ENCODE data around the gene GRK5.

The GRK5 gene

GRCh38 chr10:119340893-119341458 lies 133.6 kb downstream of the GRK5 start:
- Histone ChIP-seq H3K9ac (ENCODE audit: low read length) (no peak overlapping the region), H3K4me1 (ENCODE audit: control insufficient read depth, low read depth, low read length) (no peaks in the 10 kb centered on the region), H2BK5ac (ENCODE audit: low read length) (no peak overlapping the region), H3K36me3 (ENCODE audit: control insufficient read depth, insufficient read depth, low read length) (no peaks in the 10 kb centered on the region), H3K23ac (ENCODE audit: low read length) (no peak overlapping the region), H3K27me3 (ENCODE audit: insufficient read depth, low read length, poor library complexity) (no peaks in the 10 kb centered on the region), H3K4me2 (ENCODE audit: low read length) (no peak overlapping the region), H3K4me3 (ENCODE audit: low read length) (no peak overlapping the region), H3K18ac (ENCODE audit: low read length) (no peak overlapping the region), H4K8ac (ENCODE audit: low read depth, low read length) (no peak overlapping the region), H3K27ac (ENCODE audit: low read depth, low read length) (no peak overlapping the region), H3K79me1 (ENCODE audit: low read length) (no peaks in the 10 kb centered on the region), H4K5ac (ENCODE audit: low read length) (no peak overlapping the region), H3K56ac (ENCODE audit: low read length) (no peak overlapping the region), H2AK5ac (ENCODE audit: low read length) (no peak overlapping the region), H2BK120ac (ENCODE audit: low read depth, low read length) (no peak overlapping the region), H3K4ac (ENCODE audit: low read depth, low read length) (no peak overlapping the region), H2BK15ac (replicated peaks; ENCODE audit: low read depth) (no peak overlapping the region), H3K79me2 (ENCODE audit: control insufficient read depth, insufficient read depth, low read length) (no peaks in the 10 kb centered on the region)
- no peak for DNase-seq
- WGBS (ENCODE audit: extremely low coverage, insufficient coverage, low lambda C conversion rate): no CpG with 5 or more reads among the region's 10 CpGs

- no CpG with 5 or more reads among the region's 15 CpGs for WGBS (ENCODE audit: extremely low coverage, insufficient coverage, low lambda C conversion rate)
- Histone ChIP-seq H3K79me2 (ENCODE audit: control insufficient read depth, insufficient read depth, low read length) (no peaks in the 10 kb centered on the region), H4K5ac (ENCODE audit: low read length) (no peak overlapping the region), H2BK15ac (replicated peaks; ENCODE audit: low read depth) (no peak overlapping the region), H3K18ac (ENCODE audit: low read length) (no peak overlapping the region), H3K4me3 (ENCODE audit: low read length) (no peak overlapping the region), H2BK5ac (ENCODE audit: low read length) (no peak overlapping the region), H4K8ac (ENCODE audit: low read depth, low read length) (no peak overlapping the region), H3K4me2 (ENCODE audit: low read length) (no peak overlapping the region), H3K27me3 (ENCODE audit: insufficient read depth, low read length, poor library complexity) (no peaks in the 10 kb centered on the region), H3K79me1 (ENCODE audit: low read length) (no peaks in the 10 kb centered on the region), H3K4ac (ENCODE audit: low read depth, low read length) (no peak overlapping the region), H3K56ac (ENCODE audit: low read length) (no peak overlapping the region), H3K27ac (ENCODE audit: low read depth, low read length) (no peak overlapping the region), H3K9ac (ENCODE audit: low read length) (no peak overlapping the region), H2AK5ac (ENCODE audit: low read length) (no peak overlapping the region), H3K4me1 (ENCODE audit: control insufficient read depth, low read depth, low read length) (no peaks in the 10 kb centered on the region), H3K36me3 (ENCODE audit: control insufficient read depth, insufficient read depth, low read length) (no peaks in the 10 kb centered on the region), H2BK120ac (ENCODE audit: low read depth, low read length) (no peak overlapping the region), H3K23ac (ENCODE audit: low read length) (no peak overlapping the region)
- peak; percentile 38 for DNase-seq
These were observed 134.3 kb downstream of the GRK5 start for GRCh38 chr10:119341459-119342301.

GRCh38 chr10:119342335-119342734 lies 135.0 kb downstream of the GRK5 start:
- Histone ChIP-seq H3K27ac (ENCODE audit: low read depth, low read length) (no peak overlapping the region), H3K4me1 (ENCODE audit: control insufficient read depth, low read depth, low read length) (no peaks in the 10 kb centered on the region)
- WGBS (ENCODE audit: extremely low coverage, insufficient coverage, low lambda C conversion rate): no CpG with 5 or more reads among the region's 9 CpGs

GRCh38 chr10:119343011-119343601 lies 135.7 kb downstream of the GRK5 start:
- Histone ChIP-seq H3K4me3 (ENCODE audit: low read length) (no peak overlapping the region), H3K18ac (ENCODE audit: low read length) (no peak overlapping the region), H2BK5ac (ENCODE audit: low read length) (no peak overlapping the region), H3K4me2 (ENCODE audit: low read length) (no peak overlapping the region), H2AK5ac (ENCODE audit: low read length) (no peak overlapping the region), H3K23ac (ENCODE audit: low read length) (no peak overlapping the region), H3K4me1 (ENCODE audit: control insufficient read depth, low read depth, low read length) (no peaks in the 10 kb centered on the region), H3K36me3 (ENCODE audit: control insufficient read depth, insufficient read depth, low read length) (no peaks in the 10 kb centered on the region), H3K27ac (ENCODE audit: low read depth, low read length) (no peak overlapping the region), H3K4ac (ENCODE audit: low read depth, low read length) (no peak overlapping the region), H3K79me1 (ENCODE audit: low read length) (no peaks in the 10 kb centered on the region), H4K8ac (ENCODE audit: low read depth, low read length) (no peak overlapping the region), H3K9ac (ENCODE audit: low read length) (no peak overlapping the region), H3K27me3 (ENCODE audit: insufficient read depth, low read length, poor library complexity) (no peaks in the 10 kb centered on the region), H2BK120ac (ENCODE audit: low read depth, low read length) (no peak overlapping the region), H3K56ac (ENCODE audit: low read length) (no peak overlapping the region), H2BK15ac (replicated peaks; ENCODE audit: low read depth) (no peak overlapping the region), H3K79me2 (ENCODE audit: control insufficient read depth, insufficient read depth, low read length) (no peaks in the 10 kb centered on the region), H4K5ac (ENCODE audit: low read length) (no peak overlapping the region)
- no CpG with 5 or more reads among the region's 9 CpGs for WGBS (ENCODE audit: extremely low coverage, insufficient coverage, low lambda C conversion rate)
- DNase-seq: no peak

More at GRCh38 chr10:119342335-119342734, 135.0 kb downstream of the GRK5 start:
- H2BK120ac ChIP-seq (ENCODE audit: low read depth, low read length): no peak overlapping the region
- no peak overlapping the region for H4K8ac ChIP-seq (ENCODE audit: low read depth, low read length)
- H3K36me3 ChIP-seq (ENCODE audit: control insufficient read depth, insufficient read depth, low read length): no peaks in the 10 kb centered on the region
- no peak overlapping the region for H3K4me2 ChIP-seq (ENCODE audit: low read length)
- H2BK5ac ChIP-seq (ENCODE audit: low read length): no peak overlapping the region
- no peaks in the 10 kb centered on the region for H3K79me1 ChIP-seq (ENCODE audit: low read length)
- H3K79me2 ChIP-seq (ENCODE audit: control insufficient read depth, insufficient read depth, low read length): no peaks in the 10 kb centered on the region
- no peak overlapping the region for H3K4ac ChIP-seq (ENCODE audit: low read depth, low read length)
- DNase-seq: no peak
- H2BK15ac ChIP-seq (replicated peaks; ENCODE audit: low read depth): no peak overlapping the region
- H3K56ac ChIP-seq (ENCODE audit: low read length): no peak overlapping the region
- no peak overlapping the region for H3K4me3 ChIP-seq (ENCODE audit: low read length)
- no peak overlapping the region for H3K9ac ChIP-seq (ENCODE audit: low read length)
- H2AK5ac ChIP-seq (ENCODE audit: low read length): no peak overlapping the region
- H3K27me3 ChIP-seq (ENCODE audit: insufficient read depth, low read length, poor library complexity): no peaks in the 10 kb centered on the region
- no peak overlapping the region for H4K5ac ChIP-seq (ENCODE audit: low read length)
- no peak overlapping the region for H3K18ac ChIP-seq (ENCODE audit: low read length)
- H3K23ac ChIP-seq (ENCODE audit: low read length): no peak overlapping the region

- no peak overlapping the region for H2BK5ac ChIP-seq (ENCODE audit: low read length)
- no peak overlapping the region for H2BK15ac ChIP-seq (replicated peaks; ENCODE audit: low read depth)
- H4K8ac ChIP-seq (ENCODE audit: low read depth, low read length): no peak overlapping the region
- no peaks in the 10 kb centered on the region for H3K79me2 ChIP-seq (ENCODE audit: control insufficient read depth, insufficient read depth, low read length)
- WGBS (ENCODE audit: extremely low coverage, insufficient coverage, low lambda C conversion rate): no CpG with 5 or more reads among the region's 12 CpGs
- no peak overlapping the region for H3K23ac ChIP-seq (ENCODE audit: low read length)
- H3K27me3 ChIP-seq (ENCODE audit: insufficient read depth, low read length, poor library complexity): no peaks in the 10 kb centered on the region
- no peak overlapping the region for H3K4me2 ChIP-seq (ENCODE audit: low read length)
- DNase-seq: no peak
- H3K4me3 ChIP-seq (ENCODE audit: low read length): no peak overlapping the region
- no peak overlapping the region for H3K4ac ChIP-seq (ENCODE audit: low read depth, low read length)
- H2AK5ac ChIP-seq (ENCODE audit: low read length): no peak overlapping the region
- H2BK120ac ChIP-seq (ENCODE audit: low read depth, low read length): no peak overlapping the region
- no peaks in the 10 kb centered on the region for H3K79me1 ChIP-seq (ENCODE audit: low read length)
- H3K56ac ChIP-seq (ENCODE audit: low read length): no peak overlapping the region
- H3K27ac ChIP-seq (ENCODE audit: low read depth, low read length): no peak overlapping the region
- no peak overlapping the region for H3K9ac ChIP-seq (ENCODE audit: low read length)
- no peak overlapping the region for H3K18ac ChIP-seq (ENCODE audit: low read length)
- no peak overlapping the region for H4K5ac ChIP-seq (ENCODE audit: low read length)
- H3K36me3 ChIP-seq (ENCODE audit: control insufficient read depth, insufficient read depth, low read length): no peaks in the 10 kb centered on the region
- H3K4me1 ChIP-seq (ENCODE audit: control insufficient read depth, low read depth, low read length): no peaks in the 10 kb centered on the region
These were observed 137.0 kb downstream of the GRK5 start for GRCh38 chr10:119344381-119344780.

Data from mesendoderm (in vitro differentiated cells).